HAP-1 (cell line): ENCODE data around the gene MAPRE3.

Experiments used
- DNase-seq, 2 experiments: peaks; one replicate each; pipeline ENCODE4 v3.0.0-alpha.2; 2016 to 2020; ENCODE audit warnings: low spot score in 2 of 2
- H3K27me3 ChIP-seq: fragments of 250-450 bp; sonication (Bioruptor Pico); 2 replicates; pipeline ENCODE4 v1.5.1; 2020; ENCODE audit warnings: low read depth, mild to moderate bottlenecking, moderate library complexity
- H3K36me3 ChIP-seq: fragments of 250-450 bp; sonication (Bioruptor Pico); replicated peaks from 2 replicates; pipeline ENCODE4 v1.5.1; 2020; ENCODE audit warnings: mild to moderate bottlenecking
- H3K4me1 ChIP-seq: fragments of 250-450 bp; sonication (Bioruptor Pico); 2 replicates; pipeline ENCODE4 v1.5.1; 2020; ENCODE audit warnings: mild to moderate bottlenecking
- H3K4me3 ChIP-seq: fragments of 250-450 bp; sonication (Bioruptor Pico); 2 replicates; pipeline ENCODE4 v1.5.1; 2020; ENCODE audit warnings: mild to moderate bottlenecking, moderate library complexity
- H3K9me3 ChIP-seq: fragments of 250-450 bp; sonication (Bioruptor Pico); 2 replicates; pipeline ENCODE4 v1.5.1; 2020; ENCODE audit warnings: mild to moderate bottlenecking, moderate library complexity
- in situ Hi-C: fragments of 300-500 bp; cut with MboI; formaldehyde crosslinking; loops from 3 replicates; pipeline ENCODE4 v1.14.3; 2020; ENCODE audit warnings: low sequenced_read_pairs, inconsistent platforms, mixed read lengths

Gene MAPRE3

GRCh38 chr2:26940001-26940400, 30.4 kb upstream of the MAPRE3 start:
- no peaks in the 10 kb centered on the region for H3K9me3 ChIP-seq
- H3K4me1 ChIP-seq = peaks cover 11% of the 10 kb centered on the region
- no peak overlapping the region for H3K4me3 ChIP-seq
- in situ Hi-C loops = loop anchor here (5.0 kb wide), 1 partner anchor 98 kb away; no protein-coding TSS in a partner anchor
- no peaks in the 10 kb centered on the region for H3K27me3 ChIP-seq
- no peak for DNase-seq
- H3K36me3 ChIP-seq = peaks cover 64% of the 10 kb centered on the region

GRCh38 chr2:26941486-26941885, 29.0 kb upstream of the MAPRE3 start:
- no peak for DNase-seq
- Histone ChIP-seq H3K9me3 (no peaks in the 10 kb centered on the region), H3K27me3 (no peaks in the 10 kb centered on the region), H3K4me3 (no peak overlapping the region), H3K36me3 (peaks cover 57% of the 10 kb centered on the region), H3K4me1 (peaks cover 6% of the 10 kb centered on the region)
- in situ Hi-C loops = loop anchor here (5.0 kb wide), 1 partner anchor 99 kb away; no protein-coding TSS in a partner anchor

- Histone ChIP-seq H3K4me3 (no peak overlapping the region), H3K27me3 (no peaks in the 10 kb centered on the region), H3K36me3 (peaks cover 70% of the 10 kb centered on the region), H3K4me1 (no peaks in the 10 kb centered on the region), H3K9me3 (no peaks in the 10 kb centered on the region)
- DNase-seq = peak; percentile 77 to 81
- in situ Hi-C loops = loop anchor here (5.0 kb wide), 1 partner anchor 100 kb away; no protein-coding TSS in a partner anchor
These were observed 27.7 kb upstream of the MAPRE3 start for GRCh38 chr2:26942543-26943295.

- H3K4me1 ChIP-seq = no peaks in the 10 kb centered on the region
- DNase-seq = no peak
- H3K9me3 ChIP-seq = no peaks in the 10 kb centered on the region
- H3K4me3 ChIP-seq = no peak overlapping the region
- peaks cover 55% of the 10 kb centered on the region for H3K36me3 ChIP-seq
- H3K27me3 ChIP-seq = no peaks in the 10 kb centered on the region
- in situ Hi-C loops = no loop called here
These were observed 24.3 kb upstream of the MAPRE3 start for GRCh38 chr2:26945991-26946750.

GRCh38 chr2:26946841-26947784, 23.3 kb upstream of the MAPRE3 start:
- H3K4me3 ChIP-seq = no peak overlapping the region
- in situ Hi-C loops = no loop called here
- peaks cover 45% of the 10 kb centered on the region for H3K36me3 ChIP-seq
- H3K9me3 ChIP-seq = no peaks in the 10 kb centered on the region
- DNase-seq = no peak
- no peaks in the 10 kb centered on the region for H3K4me1 ChIP-seq
- H3K27me3 ChIP-seq = no peaks in the 10 kb centered on the region

- in situ Hi-C loops = no loop called here
- Histone ChIP-seq H3K9me3 (no peaks in the 10 kb centered on the region), H3K36me3 (peaks cover 29% of the 10 kb centered on the region), H3K4me3 (no peak overlapping the region), H3K4me1 (no peaks in the 10 kb centered on the region), H3K27me3 (peaks cover 9% of the 10 kb centered on the region)
- no peak for DNase-seq
These were observed 21.6 kb upstream of the MAPRE3 start for GRCh38 chr2:26948800-26949199.

- in situ Hi-C loops = loop anchor here (25.0 kb wide), 1 partner anchor 237 kb away; no protein-coding TSS in a partner anchor
- Histone ChIP-seq H3K9me3 (0 out of 2 replicates have a peak, but pooled peaks cover 2% of the 10 kb centered on the region), H3K27me3 (peaks cover 23% of the 10 kb centered on the region), H3K4me1 (peaks cover 4% of the 10 kb centered on the region; the same call in 1 of the 2 replicates), H3K4me3 (no peak overlapping the region), H3K36me3 (peaks cover 19% of the 10 kb centered on the region)
- DNase-seq = no peak
These were observed 20.2 kb upstream of the MAPRE3 start for GRCh38 chr2:26950246-26950645.

- Histone ChIP-seq H3K4me3 (no peak overlapping the region), H3K4me1 (peaks cover 4% of the 10 kb centered on the region; the same call in 1 of the 2 replicates), H3K9me3 (0 out of 2 replicates have a peak, but pooled peaks cover 2% of the 10 kb centered on the region), H3K27me3 (peaks cover 32% of the 10 kb centered on the region), H3K36me3 (peaks cover 19% of the 10 kb centered on the region)
- in situ Hi-C loops = loop anchor here (25.0 kb wide), 1 partner anchor 236 kb away; no protein-coding TSS in a partner anchor
- DNase-seq = no peak
These were observed 19.2 kb upstream of the MAPRE3 start for GRCh38 chr2:26951236-26951635.

GRCh38 chr2:26952374-26952773, 18.1 kb upstream of the MAPRE3 start:
- H3K4me1 ChIP-seq = peaks cover 4% of the 10 kb centered on the region; the same call in 1 of the 2 replicates
- H3K4me3 ChIP-seq = no peak overlapping the region
- H3K9me3 ChIP-seq = 0 out of 2 replicates have a peak, but pooled peaks cover 2% of the 10 kb centered on the region
- in situ Hi-C loops = loop anchor here (25.0 kb wide), 1 partner anchor 235 kb away; no protein-coding TSS in a partner anchor
- peaks cover 42% of the 10 kb centered on the region for H3K27me3 ChIP-seq
- DNase-seq = no peak
- H3K36me3 ChIP-seq = peaks cover 9% of the 10 kb centered on the region

- 0 out of 2 replicates have a peak, but pooled peaks cover 2% of the 10 kb centered on the region for H3K9me3 ChIP-seq
- H3K4me3 ChIP-seq = no peak overlapping the region
- peaks cover 55% of the 10 kb centered on the region for H3K27me3 ChIP-seq
- peaks cover 4% of the 10 kb centered on the region; the same call in 1 of the 2 replicates for H3K4me1 ChIP-seq
- H3K36me3 ChIP-seq = no peaks in the 10 kb centered on the region; the same call in 1 of the 2 replicates
- in situ Hi-C loops = loop anchor here (25.0 kb wide), 1 partner anchor 233 kb away; no protein-coding TSS in a partner anchor
- no peak for DNase-seq
These were observed 16.3 kb upstream of the MAPRE3 start for GRCh38 chr2:26954135-26954534.

- Histone ChIP-seq H3K4me1 (peaks cover 4% of the 10 kb centered on the region; the same call in 1 of the 2 replicates), H3K4me3 (no peak overlapping the region), H3K27me3 (peaks cover 76% of the 10 kb centered on the region), H3K9me3 (0 out of 2 replicates have a peak, but pooled peaks cover 2% of the 10 kb centered on the region), H3K36me3 (no peaks in the 10 kb centered on the region)
- no peak for DNase-seq
- in situ Hi-C loops = loop anchor here (25.0 kb wide), 1 partner anchor 230 kb away; no protein-coding TSS in a partner anchor
These were observed 13.4 kb upstream of the MAPRE3 start for GRCh38 chr2:26957041-26957440.

- Histone ChIP-seq H3K36me3 (no peaks in the 10 kb centered on the region), H3K4me3 (no peak overlapping the region), H3K27me3 (peaks cover 76% of the 10 kb centered on the region), H3K9me3 (0 out of 2 replicates have a peak, but pooled peaks cover 2% of the 10 kb centered on the region), H3K4me1 (peaks cover 4% of the 10 kb centered on the region; the same call in 1 of the 2 replicates)
- DNase-seq = no peak
- in situ Hi-C loops = loop anchor here (25.0 kb wide), 1 partner anchor 230 kb away; no protein-coding TSS in a partner anchor
These were observed 12.9 kb upstream of the MAPRE3 start for GRCh38 chr2:26957534-26957933.
